H1 (cell line): ENCODE data around the gene RPL32. TPM values are rescaled to one million over a fixed set of nuclear protein-coding genes. Genes with fewer than 3 reads are reported as not detected.

ENCODE experiments used
- CTCF ChIA-PET: fragments of 300-600 bp; sonication (Branson Sonifier 250); formaldehyde crosslinking; loops from one replicate; lab custom pipeline; 2021; ENCODE audit not compliant: partially characterized antibody; lab: Charles Lee
- POLR2A ChIA-PET: fragments of 300-600 bp; sonication (Branson Sonifier 250); formaldehyde crosslinking; loops from one replicate; lab custom pipeline; 2021; ENCODE audit warnings: inconsistent platforms; ENCODE audit not compliant: partially characterized antibody; lab: Charles Lee
- DNase-seq, 2 experiments: peaks; one replicate each; pipeline versions ENCODE4 v3.0.0 to v3.0.0-alpha.2; 2010 to 2022; ENCODE audit warnings: low spot score in 2 of 2, low read depth in 1 of 2, mixed read lengths in 1 of 2
- FAIRE-seq: peaks from 2 replicates; lab custom pipeline; 2011; peaks lifted over from hg19 to GRCh38; lab: Jason Lieb, UNC
- H2AFZ ChIP-seq: 2 replicates; pipeline ENCODE4 v1.8.1; 2012; ENCODE audit warnings: low read length, inconsistent platforms
- H2AK5ac ChIP-seq: 2 replicates; pipeline ENCODE4 v1.6.1; 2013; ENCODE audit warnings: low read depth, low read length
- H2BK120ac ChIP-seq: replicated peaks from 2 replicates; pipeline ENCODE3; 2013; ENCODE audit warnings: low read depth, low read length, inconsistent platforms
- H2BK12ac ChIP-seq: 2 replicates; pipeline ENCODE4 v1.6.1; 2013; ENCODE audit warnings: low read depth, low read length
- H2BK15ac ChIP-seq: 2 replicates; pipeline ENCODE4 v1.6.1; 2013; ENCODE audit warnings: low read length
- H2BK20ac ChIP-seq: 2 replicates; pipeline ENCODE4 v1.6.1; 2013; ENCODE audit warnings: low read length
- H2BK5ac ChIP-seq: 2 replicates; pipeline ENCODE4 v1.6.1; 2013; ENCODE audit warnings: low read depth, low read length
- H3K14ac ChIP-seq: 2 replicates; pipeline ENCODE4 v1.6.1; 2013; ENCODE audit warnings: inconsistent platforms; ENCODE audit not compliant: insufficient read length
- H3K18ac ChIP-seq: 2 replicates; pipeline ENCODE4 v1.6.1; 2013; ENCODE audit warnings: low read length; ENCODE audit errors: extremely low read depth
- H3K23ac ChIP-seq: 2 replicates; pipeline ENCODE4 v1.6.1; 2013; ENCODE audit warnings: inconsistent platforms; ENCODE audit not compliant: insufficient read length
- H3K23me2 ChIP-seq: 2 replicates; pipeline ENCODE4 v1.6.1; 2013; ENCODE audit warnings: low read depth, low read length
- H3K27ac ChIP-seq: 2 replicates; pipeline ENCODE4 v1.6.1; 2011; ENCODE audit warnings: low read depth, low read length, inconsistent platforms
- H3K27me3 ChIP-seq, 4 experiments: replicated peaks in 1 of 4; 1 replicate in 1 of 4; 2 replicates in 3 of 4; pipeline versions ENCODE4 v1.6.1 to v1.8.1; 2011 to 2013; ENCODE audit warnings: low read length in 3 of 4, mild to moderate bottlenecking in 3 of 4, inconsistent platforms in 2 of 4, mixed read lengths in 2 of 4, moderate library complexity in 1 of 4; ENCODE audit not compliant: control insufficient read depth in 3 of 4, insufficient read depth in 3 of 4; ENCODE audit errors: extremely low read depth in 1 of 4
- H3K36me3 ChIP-seq, 4 experiments: 2 replicates each; pipeline versions ENCODE4 v1.6.1 to v1.8.1; 2011 to 2013; ENCODE audit warnings: mild to moderate bottlenecking in 4 of 4, low read length in 3 of 4, moderate library complexity in 2 of 4, control low read depth in 1 of 4, inconsistent platforms in 1 of 4; ENCODE audit not compliant: insufficient read depth in 4 of 4, control insufficient read depth in 2 of 4
- H3K4ac ChIP-seq: replicated peaks from 2 replicates; pipeline ENCODE3; 2013; ENCODE audit warnings: low read length, low read depth, mixed read lengths, inconsistent platforms; ENCODE audit not compliant: insufficient read length
- H3K4me1 ChIP-seq, 4 experiments: replicated peaks in 1 of 4; 1 replicate in 1 of 4; 2 replicates in 3 of 4; pipeline versions ENCODE4 v1.6.1 to v1.8.1; 2011 to 2013; ENCODE audit warnings: low read length in 3 of 4, inconsistent platforms in 2 of 4, mixed read lengths in 1 of 4; ENCODE audit not compliant: insufficient read depth in 4 of 4, control insufficient read depth in 3 of 4
- H3K4me2 ChIP-seq, 2 experiments: 2 replicates each; pipeline versions ENCODE4 v1.6.1 to v1.8.1; 2011 to 2013; ENCODE audit warnings: low read depth in 2 of 2, low read length in 2 of 2, control low read depth in 1 of 2, inconsistent platforms in 1 of 2, mild to moderate bottlenecking in 1 of 2; ENCODE audit not compliant: insufficient read depth in 1 of 2
- H3K4me3 ChIP-seq, 4 experiments: fragments of 200-600, 300-600 bp in 1 of 4; sonication (generic), shearing (Covaris generic), sonication (Bioruptor Twin) in 1 of 4; 2 replicates each; pipeline versions ENCODE4 v1.5.1 to v1.8.1; 2011 to 2016; ENCODE audit warnings: low read length in 4 of 4, low read depth in 3 of 4, control low read depth in 2 of 4, inconsistent platforms in 2 of 4, mild to moderate bottlenecking in 2 of 4, mixed read lengths in 1 of 4, moderate library complexity in 1 of 4; ENCODE audit not compliant: insufficient read depth in 2 of 4; ENCODE audit errors: extremely low read depth in 1 of 4
- H3K56ac ChIP-seq: replicated peaks from 2 replicates; pipeline ENCODE3; 2013; ENCODE audit warnings: low read depth, mild to moderate bottlenecking, mixed read lengths, low read length, inconsistent platforms; ENCODE audit not compliant: insufficient read length
- H3K79me1 ChIP-seq: 2 replicates; pipeline ENCODE4 v1.6.1; 2013; ENCODE audit warnings: low read depth, low read length, control low read depth
- H3K79me2 ChIP-seq, 2 experiments: 2 replicates each; pipeline versions ENCODE4 v1.6.1 to v1.8.1; 2012 to 2013; ENCODE audit warnings: low read length in 2 of 2, mild to moderate bottlenecking in 2 of 2, inconsistent platforms in 1 of 2; ENCODE audit not compliant: insufficient read depth in 2 of 2, control insufficient read depth in 1 of 2
- H3K9ac ChIP-seq, 4 experiments: replicated peaks in 1 of 4; 1 replicate in 1 of 4; 2 replicates in 3 of 4; pipeline versions ENCODE4 v1.6.1 to v1.8.1; 2011 to 2013; ENCODE audit warnings: low read depth in 3 of 4, low read length in 3 of 4, control low read depth in 2 of 4, mild to moderate bottlenecking in 2 of 4, moderate library complexity in 2 of 4, inconsistent platforms in 1 of 4; ENCODE audit errors: extremely low read depth in 1 of 4
- H3K9me3 ChIP-seq, 2 experiments: 2 replicates each; pipeline versions ENCODE4 v1.6.1 to v1.8.1; 2012 to 2013; ENCODE audit warnings: mild to moderate bottlenecking in 2 of 2, moderate library complexity in 2 of 2, control low read depth in 1 of 2, inconsistent platforms in 1 of 2, low read depth in 1 of 2, low read length in 1 of 2, mixed read lengths in 1 of 2; ENCODE audit not compliant: insufficient read depth in 2 of 2
- H4K20me1 ChIP-seq, 2 experiments: replicated peaks in 1 of 2; 2 replicates each; pipeline versions ENCODE3 to v1.8.1; 2011 to 2013; ENCODE audit warnings: inconsistent platforms in 2 of 2, low read length in 2 of 2, mild to moderate bottlenecking in 1 of 2; ENCODE audit not compliant: insufficient read depth in 2 of 2, control insufficient read depth in 1 of 2
- H4K5ac ChIP-seq: 2 replicates; pipeline ENCODE4 v1.6.1; 2013; ENCODE audit warnings: low read length, low read depth, mixed read lengths, inconsistent platforms; ENCODE audit not compliant: insufficient read length
- H4K8ac ChIP-seq: 2 replicates; pipeline ENCODE4 v1.8.0; 2013; ENCODE audit warnings: mild to moderate bottlenecking, moderate library complexity, low read length, inconsistent platforms; ENCODE audit not compliant: insufficient read depth; ENCODE audit errors: extremely low read depth
- H4K91ac ChIP-seq: replicated peaks from 2 replicates; pipeline ENCODE3; 2013; ENCODE audit warnings: low read length, mixed read lengths, inconsistent platforms; ENCODE audit not compliant: insufficient read length
- RAD21 ChIP-seq, 2 experiments: IDR thresholded peaks in 1 of 2; conservative IDR thresholded peaks in 1 of 2; 2 replicates each; pipeline ENCODE4 v1.6.1; 2011; ENCODE audit warnings: low read depth in 2 of 2, low read length in 2 of 2, improper control_type of control experiment in 1 of 2, inconsistent platforms in 1 of 2, mild to moderate bottlenecking in 1 of 2, moderate library complexity in 1 of 2
- SRF ChIP-seq: IDR thresholded peaks from 2 replicates; pipeline ENCODE4 v1.6.1; 2011; ENCODE audit warnings: mild to moderate bottlenecking, low read depth, low read length, moderate library complexity
- WGBS, 2 experiments: shearing (Covaris generic) in 1 of 2; methylation state at CpG; one replicate each; pipeline versions ENCODE4 v1.1.6 to v1.1.7; 2013 to 2015; ENCODE audit warnings: low lambda C conversion rate in 2 of 2, mixed read lengths in 2 of 2, inconsistent platforms in 1 of 2, low coverage in 1 of 2, missing lambda C conversion rate in 1 of 2; ENCODE audit not compliant: insufficient replicate concordance in 2 of 2, insufficient coverage in 1 of 2, insufficient read length in 1 of 2; ENCODE audit errors: extremely low coverage in 1 of 2, missing lambda C conversion rate in 1 of 2; 5-methylcytosine and 5-hydroxymethylcytosine counted together
- polyA plus RNA-seq, 7 experiments: library from polyadenylated mRNA; depleted of rRNA in 3 of 7; stranded (reverse) in 5 of 7; unstranded in 2 of 7; fragments of >200 nt in 5 of 7; fragments of 200-250 nt in 2 of 7; gene quantifications; 1 replicate in 5 of 7; 2 replicates in 1 of 7; 4 replicates in 1 of 7; pipeline versions ENCODE4 v1.2.1 to v1.2.3, GENCODE V29; 2011 to 2013; ENCODE audit warnings: missing spikeins in 2 of 7, mixed read lengths in 2 of 7
- total RNA-seq: library from RNA; stranded (reverse); fragmentation: NEBNext Ultra II Directional; extraction: Animal tissue kit (Norgen Biotek cat#: 25700); gene quantifications from 2 replicates; pipeline ENCODE4 v1.2.1, GENCODE V29; 2021

The RPL32 gene
- total and polyA plus RNA-seq, 2 of the 8 experiments (the other 6 are each of a cell fraction or from before 2014, with no cell fraction given) = 1,443 to 2,043 TPM

GRCh38 chr3:12817343-12817710 is 24.0 kb downstream of the RPL32 start:
- Histone ChIP-seq H2AK5ac (no peak overlapping the region), H3K23me2 (no peaks in the 10 kb centered on the region), H3K27ac (no peak overlapping the region), H3K4me1 (no peaks in the 10 kb centered on the region; a peak in 1 of 7 replicates), H2BK12ac (no peak overlapping the region), H2BK5ac (no peak overlapping the region), H3K23ac (no peak overlapping the region), H2AFZ (no peak overlapping the region), H3K18ac (no peak overlapping the region), H4K8ac (no peak overlapping the region), H4K20me1 (peaks cover 2 to 3% of the 10 kb centered on the region in 2 experiments), H4K91ac (no peak overlapping the region), H3K56ac (no peak overlapping the region), H2BK120ac (no peak overlapping the region), H3K79me2 (no peaks in the 10 kb centered on the region), H3K79me1 (no peaks in the 10 kb centered on the region), H2BK15ac (no peak overlapping the region), H4K5ac (no peak overlapping the region), H3K36me3 (peaks cover 4 to 16% (median 9%) of the 10 kb centered on the region in 4 experiments; a peak in 5 of 8 replicates), H3K4me2 (no peak overlapping the region), H3K4me3 (no peak overlapping the region), H3K9me3 (no peaks in the 10 kb centered on the region), H2BK20ac (no peak overlapping the region), H3K4ac (no peak overlapping the region), H3K14ac (no peak overlapping the region), H3K27me3 (no peaks in the 10 kb centered on the region), H3K9ac (no peak overlapping the region)
- WGBS, 2 experiments = 92% methylated on average over 12 of the region's 16 CpGs; no CpG with 5 or more reads in 1 of the 2 experiments
- DNase-seq (no peak), FAIRE-seq (no peak)
- TF ChIP-seq RAD21 (IDR thresholded peaks at IDR 0.05 in 1 of 2, conservative IDR thresholded peaks at IDR 0.05 in 1 of 2; ENCODE audit: low read depth in 2 of 2, low read length in 2 of 2) = no peak
- no peak for TF ChIP-seq SRF
- ChIA-PET CTCF (interaction anchor here (0.6 to 10.2 kb wide), 11 partner anchors 10 to 1013 kb away, joined by 3 to 83 read pairs (median 4); no protein-coding TSS in a partner anchor), POLR2A (interaction anchor here (1.2 to 28.5 kb wide), 2 partner anchors 9 to 17 kb away, joined by 3 to 661 read pairs; partner anchors contain the start of gene RPL32)
